ENCODE data around the gene SPTBN1.

Gene SPTBN1

GRCh38 chr2:54459037-54459441, 2.9 kb downstream of the SPTBN1 start:
- no peak overlapping the region for H3K4me3 ChIP-seq (ENCODE audit: low read depth in 1 of 2, low read length in 2 of 2)
- H3K9ac ChIP-seq (ENCODE audit: low read depth, low read length) = no peak overlapping the region
- no peak overlapping the region for H3K27ac ChIP-seq (ENCODE audit: low read length)
- H3K4me2 ChIP-seq (ENCODE audit: insufficient read depth, low read length) = no peak overlapping the region
- peaks cover 24% of the 10 kb centered on the region for H3K4me1 ChIP-seq (ENCODE audit: insufficient read depth, low read length)
- H2AFZ ChIP-seq (ENCODE audit: low read depth, low read length) = no peak overlapping the region
- H3K27me3 ChIP-seq (ENCODE audit: insufficient read depth, low read length, poor library complexity) = no peaks in the 10 kb centered on the region
- H3K79me2 ChIP-seq (ENCODE audit: insufficient read depth, low read length) = no peaks in the 10 kb centered on the region
- ATAC-seq (ENCODE audit: insufficient read depth, low read depth) = no peak
- no peaks in the 10 kb centered on the region; the same call in 1 of the 2 replicates for H3K36me3 ChIP-seq (ENCODE audit: insufficient read depth, low read length)
- DNase-seq = peak; percentile 11
- TF ChIP-seq, protein P1, sequence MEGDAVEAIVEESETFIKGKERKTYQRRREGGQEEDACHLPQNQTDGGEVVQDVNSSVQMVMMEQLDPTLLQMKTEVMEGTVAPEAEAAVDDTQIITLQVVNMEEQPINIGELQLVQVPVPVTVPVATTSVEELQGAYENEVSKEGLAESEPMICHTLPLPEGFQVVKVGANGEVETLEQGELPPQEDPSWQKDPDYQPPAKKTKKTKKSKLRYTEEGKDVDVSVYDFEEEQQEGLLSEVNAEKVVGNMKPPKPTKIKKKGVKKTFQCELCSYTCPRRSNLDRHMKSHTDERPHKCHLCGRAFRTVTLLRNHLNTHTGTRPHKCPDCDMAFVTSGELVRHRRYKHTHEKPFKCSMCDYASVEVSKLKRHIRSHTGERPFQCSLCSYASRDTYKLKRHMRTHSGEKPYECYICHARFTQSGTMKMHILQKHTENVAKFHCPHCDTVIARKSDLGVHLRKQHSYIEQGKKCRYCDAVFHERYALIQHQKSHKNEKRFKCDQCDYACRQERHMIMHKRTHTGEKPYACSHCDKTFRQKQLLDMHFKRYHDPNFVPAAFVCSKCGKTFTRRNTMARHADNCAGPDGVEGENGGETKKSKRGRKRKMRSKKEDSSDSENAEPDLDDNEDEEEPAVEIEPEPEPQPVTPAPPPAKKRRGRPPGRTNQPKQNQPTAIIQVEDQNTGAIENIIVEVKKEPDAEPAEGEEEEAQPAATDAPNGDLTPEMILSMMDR (IDR thresholded peaks at IDR 0.05; ENCODE audit: borderline replicate concordance, extremely low read depth, low read length, poor library complexity, severe bottlenecking) = no peak
- no peak for TF ChIP-seq EZH2 (IDR thresholded peaks at IDR 0.05; ENCODE audit: borderline replicate concordance, low read depth, low read length, severe bottlenecking)
- no peaks in the 10 kb centered on the region for H3K9me3 ChIP-seq (ENCODE audit: insufficient read depth, low read length, severe bottlenecking)
- no peaks in the 10 kb centered on the region for H4K20me1 ChIP-seq (ENCODE audit: insufficient read depth, low read length)

DNA sequence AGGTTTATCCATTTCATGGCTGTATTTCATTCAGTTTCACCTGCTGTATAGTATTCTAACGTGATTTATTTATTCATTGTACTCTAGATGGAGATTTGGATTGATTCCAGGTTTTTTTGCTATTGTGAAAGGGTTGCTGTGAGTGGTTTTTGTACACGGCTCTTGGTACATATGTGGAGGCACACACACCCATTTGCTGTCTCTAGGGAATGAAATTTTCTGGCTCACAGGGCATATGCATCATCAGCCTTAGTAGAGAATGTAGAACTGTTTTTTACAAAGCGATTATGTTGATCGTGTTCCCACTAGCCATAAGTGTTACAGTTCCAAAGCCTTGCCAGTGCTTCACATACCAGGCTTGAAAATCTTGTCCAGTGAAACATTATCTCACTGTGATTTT, 5.1 kb downstream of the SPTBN1 start:
- Histone ChIP-seq H3K79me2 (ENCODE audit: insufficient read depth, low read length) (no peaks in the 10 kb centered on the region), H3K4me2 (ENCODE audit: insufficient read depth, low read length) (no peak overlapping the region), H2AFZ (ENCODE audit: low read depth, low read length) (no peak overlapping the region), H3K9me3 (ENCODE audit: insufficient read depth, low read length, severe bottlenecking) (no peaks in the 10 kb centered on the region), H4K20me1 (ENCODE audit: insufficient read depth, low read length) (no peaks in the 10 kb centered on the region), H3K27ac (ENCODE audit: low read length) (no peak overlapping the region), H3K4me1 (ENCODE audit: insufficient read depth, low read length) (peaks cover 19% of the 10 kb centered on the region), H3K4me3 (ENCODE audit: low read depth in 1 of 2, low read length in 2 of 2) (no peak overlapping the region), H3K9ac (ENCODE audit: low read depth, low read length) (no peak overlapping the region), H3K27me3 (ENCODE audit: insufficient read depth, low read length, poor library complexity) (no peaks in the 10 kb centered on the region), H3K36me3 (ENCODE audit: insufficient read depth, low read length) (no peaks in the 10 kb centered on the region; the same call in 1 of the 2 replicates)
- no peak for DNase-seq
- no peak for ATAC-seq (ENCODE audit: insufficient read depth, low read depth)
- no peak for TF ChIP-seq EZH2 (IDR thresholded peaks at IDR 0.05; ENCODE audit: borderline replicate concordance, low read depth, low read length, severe bottlenecking)
- TF ChIP-seq, protein P1 (IDR thresholded peaks at IDR 0.05; ENCODE audit: borderline replicate concordance, extremely low read depth, low read length, poor library complexity, severe bottlenecking) = no peak

- Histone ChIP-seq H4K20me1 (ENCODE audit: insufficient read depth, low read length) (no peaks in the 10 kb centered on the region), H3K4me3 (ENCODE audit: low read depth in 1 of 2, low read length in 2 of 2) (no peak overlapping the region), H3K27me3 (ENCODE audit: insufficient read depth, low read length, poor library complexity) (no peaks in the 10 kb centered on the region), H3K9me3 (ENCODE audit: insufficient read depth, low read length, severe bottlenecking) (no peaks in the 10 kb centered on the region), H3K9ac (ENCODE audit: low read depth, low read length) (no peak overlapping the region), H3K36me3 (ENCODE audit: insufficient read depth, low read length) (no peaks in the 10 kb centered on the region), H3K4me1 (ENCODE audit: insufficient read depth, low read length) (no peaks in the 10 kb centered on the region), H3K79me2 (ENCODE audit: insufficient read depth, low read length) (no peaks in the 10 kb centered on the region), H3K4me2 (ENCODE audit: insufficient read depth, low read length) (no peak overlapping the region), H3K27ac (ENCODE audit: low read length) (no peak overlapping the region), H2AFZ (ENCODE audit: low read depth, low read length) (no peak overlapping the region)
- ATAC-seq (ENCODE audit: insufficient read depth, low read depth) (no peak), DNase-seq (no peak)
- TF ChIP-seq, protein P1 (IDR thresholded peaks at IDR 0.05; ENCODE audit: borderline replicate concordance, extremely low read depth, low read length, poor library complexity, severe bottlenecking) = no peak
- no peak for TF ChIP-seq EZH2 (IDR thresholded peaks at IDR 0.05; ENCODE audit: borderline replicate concordance, low read depth, low read length, severe bottlenecking)
These were observed 8.2 kb downstream of the SPTBN1 start for GRCh38 chr2:54464341-54464740.

DNA sequence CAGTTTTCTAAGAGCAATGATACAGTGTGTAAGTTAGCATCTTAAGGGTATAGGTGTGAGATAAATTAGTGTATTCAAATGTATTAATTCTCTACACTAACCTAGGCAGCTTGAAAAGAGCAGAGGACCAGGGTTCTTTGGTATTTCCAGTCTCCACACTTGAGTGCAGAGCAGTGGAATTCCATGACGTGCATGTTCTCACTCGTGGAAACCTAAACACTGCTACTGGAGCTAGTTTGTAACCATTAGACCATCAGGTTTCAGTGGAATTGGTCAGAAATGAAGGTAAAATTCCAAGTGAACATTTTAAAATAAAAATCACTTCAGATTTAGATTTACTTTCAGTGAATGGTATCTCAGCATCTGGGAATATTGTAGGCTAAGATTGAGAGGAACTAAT, 9.0 kb downstream of the SPTBN1 start:
- H3K27ac ChIP-seq (ENCODE audit: low read length) = no peak overlapping the region
- DNase-seq (no peak), ATAC-seq (ENCODE audit: insufficient read depth, low read depth) (no peak)
- H2AFZ ChIP-seq (ENCODE audit: low read depth, low read length) = no peak overlapping the region
- H3K4me3 ChIP-seq (ENCODE audit: low read depth in 1 of 2, low read length in 2 of 2) = no peak overlapping the region
- TF ChIP-seq, protein P1 (IDR thresholded peaks at IDR 0.05; ENCODE audit: borderline replicate concordance, extremely low read depth, low read length, poor library complexity, severe bottlenecking) = no peak
- TF ChIP-seq EZH2 (IDR thresholded peaks at IDR 0.05; ENCODE audit: borderline replicate concordance, low read depth, low read length, severe bottlenecking) = no peak
- H3K79me2 ChIP-seq (ENCODE audit: insufficient read depth, low read length) = no peaks in the 10 kb centered on the region
- no peak overlapping the region for H3K9ac ChIP-seq (ENCODE audit: low read depth, low read length)
- no peaks in the 10 kb centered on the region for H3K36me3 ChIP-seq (ENCODE audit: insufficient read depth, low read length)
- no peaks in the 10 kb centered on the region for H3K4me1 ChIP-seq (ENCODE audit: insufficient read depth, low read length)
- H3K9me3 ChIP-seq (ENCODE audit: insufficient read depth, low read length, severe bottlenecking) = no peaks in the 10 kb centered on the region
- H3K4me2 ChIP-seq (ENCODE audit: insufficient read depth, low read length) = no peak overlapping the region
- H4K20me1 ChIP-seq (ENCODE audit: insufficient read depth, low read length) = no peaks in the 10 kb centered on the region
- H3K27me3 ChIP-seq (ENCODE audit: insufficient read depth, low read length, poor library complexity) = no peaks in the 10 kb centered on the region

All from DND-41 (cell line).